Measurements from ENCODE around the gene UPK2.

DNA sequence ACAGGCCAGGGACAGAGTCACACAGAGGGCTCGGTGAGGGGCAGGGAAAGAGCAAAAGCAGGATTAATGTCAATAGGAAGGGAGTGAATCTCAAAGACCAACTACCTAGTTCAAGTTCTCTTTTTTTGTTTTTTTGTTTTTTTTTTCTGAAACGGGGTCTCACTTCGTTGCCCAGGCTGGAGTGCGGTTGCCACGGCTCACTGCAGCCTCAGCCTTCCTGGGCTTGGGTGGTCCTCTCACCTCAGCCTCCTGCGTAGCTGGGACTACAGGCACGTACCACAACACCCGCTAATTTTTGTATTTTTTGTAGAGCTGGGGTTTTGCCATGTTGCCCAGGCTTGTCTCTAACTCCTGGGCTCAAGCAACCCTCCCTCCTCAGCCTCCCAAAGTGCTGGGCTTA is 20.7 kb upstream of the UPK2 start:
- TF ChIP-seq, protein P1, sequence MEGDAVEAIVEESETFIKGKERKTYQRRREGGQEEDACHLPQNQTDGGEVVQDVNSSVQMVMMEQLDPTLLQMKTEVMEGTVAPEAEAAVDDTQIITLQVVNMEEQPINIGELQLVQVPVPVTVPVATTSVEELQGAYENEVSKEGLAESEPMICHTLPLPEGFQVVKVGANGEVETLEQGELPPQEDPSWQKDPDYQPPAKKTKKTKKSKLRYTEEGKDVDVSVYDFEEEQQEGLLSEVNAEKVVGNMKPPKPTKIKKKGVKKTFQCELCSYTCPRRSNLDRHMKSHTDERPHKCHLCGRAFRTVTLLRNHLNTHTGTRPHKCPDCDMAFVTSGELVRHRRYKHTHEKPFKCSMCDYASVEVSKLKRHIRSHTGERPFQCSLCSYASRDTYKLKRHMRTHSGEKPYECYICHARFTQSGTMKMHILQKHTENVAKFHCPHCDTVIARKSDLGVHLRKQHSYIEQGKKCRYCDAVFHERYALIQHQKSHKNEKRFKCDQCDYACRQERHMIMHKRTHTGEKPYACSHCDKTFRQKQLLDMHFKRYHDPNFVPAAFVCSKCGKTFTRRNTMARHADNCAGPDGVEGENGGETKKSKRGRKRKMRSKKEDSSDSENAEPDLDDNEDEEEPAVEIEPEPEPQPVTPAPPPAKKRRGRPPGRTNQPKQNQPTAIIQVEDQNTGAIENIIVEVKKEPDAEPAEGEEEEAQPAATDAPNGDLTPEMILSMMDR (IDR thresholded peaks at IDR 0.05) = no peak
- TF ChIP-seq SOX15 (CRISPR knock-in tag; IDR thresholded peaks at IDR 0.05) = no peak
- TF ChIP-seq, protein P2, sequence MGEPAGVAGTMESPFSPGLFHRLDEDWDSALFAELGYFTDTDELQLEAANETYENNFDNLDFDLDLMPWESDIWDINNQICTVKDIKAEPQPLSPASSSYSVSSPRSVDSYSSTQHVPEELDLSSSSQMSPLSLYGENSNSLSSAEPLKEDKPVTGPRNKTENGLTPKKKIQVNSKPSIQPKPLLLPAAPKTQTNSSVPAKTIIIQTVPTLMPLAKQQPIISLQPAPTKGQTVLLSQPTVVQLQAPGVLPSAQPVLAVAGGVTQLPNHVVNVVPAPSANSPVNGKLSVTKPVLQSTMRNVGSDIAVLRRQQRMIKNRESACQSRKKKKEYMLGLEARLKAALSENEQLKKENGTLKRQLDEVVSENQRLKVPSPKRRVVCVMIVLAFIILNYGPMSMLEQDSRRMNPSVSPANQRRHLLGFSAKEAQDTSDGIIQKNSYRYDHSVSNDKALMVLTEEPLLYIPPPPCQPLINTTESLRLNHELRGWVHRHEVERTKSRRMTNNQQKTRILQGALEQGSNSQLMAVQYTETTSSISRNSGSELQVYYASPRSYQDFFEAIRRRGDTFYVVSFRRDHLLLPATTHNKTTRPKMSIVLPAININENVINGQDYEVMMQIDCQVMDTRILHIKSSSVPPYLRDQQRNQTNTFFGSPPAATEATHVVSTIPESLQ (CRISPR knock-in tag; IDR thresholded peaks at IDR 0.05) = no peak
- no peak for TF ChIP-seq ELF4 (CRISPR knock-in tag; IDR thresholded peaks at IDR 0.05; ENCODE audit: low read depth)
- TF ChIP-seq, protein P3, sequence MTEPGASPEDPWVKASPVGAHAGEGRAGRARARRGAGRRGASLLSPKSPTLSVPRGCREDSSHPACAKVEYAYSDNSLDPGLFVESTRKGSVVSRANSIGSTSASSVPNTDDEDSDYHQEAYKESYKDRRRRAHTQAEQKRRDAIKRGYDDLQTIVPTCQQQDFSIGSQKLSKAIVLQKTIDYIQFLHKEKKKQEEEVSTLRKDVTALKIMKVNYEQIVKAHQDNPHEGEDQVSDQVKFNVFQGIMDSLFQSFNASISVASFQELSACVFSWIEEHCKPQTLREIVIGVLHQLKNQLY (CRISPR knock-in tag; IDR thresholded peaks at IDR 0.05) = no peak
- TF ChIP-seq, protein P4, sequence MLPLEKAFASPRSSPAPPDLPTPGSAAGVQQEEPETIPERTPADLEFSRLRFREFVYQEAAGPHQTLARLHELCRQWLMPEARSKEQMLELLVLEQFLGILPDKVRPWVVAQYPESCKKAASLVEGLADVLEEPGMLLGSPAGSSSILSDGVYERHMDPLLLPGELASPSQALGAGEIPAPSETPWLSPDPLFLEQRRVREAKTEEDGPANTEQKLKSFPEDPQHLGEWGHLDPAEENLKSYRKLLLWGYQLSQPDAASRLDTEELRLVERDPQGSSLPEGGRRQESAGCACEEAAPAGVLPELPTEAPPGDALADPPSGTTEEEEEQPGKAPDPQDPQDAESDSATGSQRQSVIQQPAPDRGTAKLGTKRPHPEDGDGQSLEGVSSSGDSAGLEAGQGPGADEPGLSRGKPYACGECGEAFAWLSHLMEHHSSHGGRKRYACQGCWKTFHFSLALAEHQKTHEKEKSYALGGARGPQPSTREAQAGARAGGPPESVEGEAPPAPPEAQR (CRISPR knock-in tag; IDR thresholded peaks at IDR 0.05) = no peak
- TF ChIP-seq, protein P5, sequence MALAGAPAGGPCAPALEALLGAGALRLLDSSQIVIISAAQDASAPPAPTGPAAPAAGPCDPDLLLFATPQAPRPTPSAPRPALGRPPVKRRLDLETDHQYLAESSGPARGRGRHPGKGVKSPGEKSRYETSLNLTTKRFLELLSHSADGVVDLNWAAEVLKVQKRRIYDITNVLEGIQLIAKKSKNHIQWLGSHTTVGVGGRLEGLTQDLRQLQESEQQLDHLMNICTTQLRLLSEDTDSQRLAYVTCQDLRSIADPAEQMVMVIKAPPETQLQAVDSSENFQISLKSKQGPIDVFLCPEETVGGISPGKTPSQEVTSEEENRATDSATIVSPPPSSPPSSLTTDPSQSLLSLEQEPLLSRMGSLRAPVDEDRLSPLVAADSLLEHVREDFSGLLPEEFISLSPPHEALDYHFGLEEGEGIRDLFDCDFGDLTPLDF (CRISPR knock-in tag; IDR thresholded peaks at IDR 0.05) = no peak
- TF ChIP-seq, protein P6, sequence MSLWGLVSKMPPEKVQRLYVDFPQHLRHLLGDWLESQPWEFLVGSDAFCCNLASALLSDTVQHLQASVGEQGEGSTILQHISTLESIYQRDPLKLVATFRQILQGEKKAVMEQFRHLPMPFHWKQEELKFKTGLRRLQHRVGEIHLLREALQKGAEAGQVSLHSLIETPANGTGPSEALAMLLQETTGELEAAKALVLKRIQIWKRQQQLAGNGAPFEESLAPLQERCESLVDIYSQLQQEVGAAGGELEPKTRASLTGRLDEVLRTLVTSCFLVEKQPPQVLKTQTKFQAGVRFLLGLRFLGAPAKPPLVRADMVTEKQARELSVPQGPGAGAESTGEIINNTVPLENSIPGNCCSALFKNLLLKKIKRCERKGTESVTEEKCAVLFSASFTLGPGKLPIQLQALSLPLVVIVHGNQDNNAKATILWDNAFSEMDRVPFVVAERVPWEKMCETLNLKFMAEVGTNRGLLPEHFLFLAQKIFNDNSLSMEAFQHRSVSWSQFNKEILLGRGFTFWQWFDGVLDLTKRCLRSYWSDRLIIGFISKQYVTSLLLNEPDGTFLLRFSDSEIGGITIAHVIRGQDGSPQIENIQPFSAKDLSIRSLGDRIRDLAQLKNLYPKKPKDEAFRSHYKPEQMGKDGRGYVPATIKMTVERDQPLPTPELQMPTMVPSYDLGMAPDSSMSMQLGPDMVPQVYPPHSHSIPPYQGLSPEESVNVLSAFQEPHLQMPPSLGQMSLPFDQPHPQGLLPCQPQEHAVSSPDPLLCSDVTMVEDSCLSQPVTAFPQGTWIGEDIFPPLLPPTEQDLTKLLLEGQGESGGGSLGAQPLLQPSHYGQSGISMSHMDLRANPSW (CRISPR knock-in tag; conservative IDR thresholded peaks at IDR 0.05; ENCODE audit: low read depth) = no peak
